Hematopoietic multipotent progenitor cell treated with erythropoietin and hydrocortisone succinate and interleukin-3 and kit ligand, for 15 days (in vitro differentiated cells): ENCODE data around the gene MMP1.
"Not testable (repeated sequence)": the region's sequence is repeated elsewhere in the genome, so short reads cannot be mapped to it uniquely, and the experiment has no call there.

Experiments used
- DNase-seq: peaks from one replicate; pipeline ENCODE4 v3.0.0-alpha.2; 2015; ENCODE audit warnings: low spot score

The MMP1 gene

GRCh38 chr11:102760344-102761035, 37.5 kb downstream of the MMP1 start:
- no peak for DNase-seq

GRCh38 chr11:102757823-102758549, 40.0 kb downstream of the MMP1 start:
- no peak for DNase-seq

- DNase-seq, result no peak
Observed at GRCh38 chr11:102753267-102753666, 44.7 kb downstream of the MMP1 start.

GRCh38 chr11:102751673-102752072, 46.3 kb downstream of the MMP1 start:
- DNase-seq, result no peak

- DNase-seq, result no peak
Observed at GRCh38 chr11:102749101-102749722, 48.7 kb downstream of the MMP1 start.

GRCh38 chr11:102746746-102747578, 51.0 kb downstream of the MMP1 start:
- not testable (repeated sequence) for DNase-seq
